GOT3 (cell line): Measurements from ENCODE around the gene RGP1.

ENCODE experiments used
- DNase-seq: peaks from one replicate; lab custom pipeline; 2025; ENCODE audit warnings: mixed read lengths; lab: John Stamatoyannopoulos, UW

RGP1 gene

GRCh38 chr9:35723426-35723825, 25.7 kb upstream of the RGP1 start:
- DNase-seq: no peak

GRCh38 chr9:35723908-35724307, 25.2 kb upstream of the RGP1 start:
- DNase-seq: no peak

GRCh38 chr9:35725362-35725761, 23.7 kb upstream of the RGP1 start:
- no peak for DNase-seq

- no peak for DNase-seq
Observed at GRCh38 chr9:35726931-35727330, 22.2 kb upstream of the RGP1 start.

- no peak for DNase-seq
Observed at GRCh38 chr9:35727676-35728040, 21.4 kb upstream of the RGP1 start.

GRCh38 chr9:35728041-35728971, 20.8 kb upstream of the RGP1 start:
- DNase-seq: no peak

GRCh38 chr9:35729101-35729500, 20.0 kb upstream of the RGP1 start:
- no peak for DNase-seq

- no peak for DNase-seq
Observed at GRCh38 chr9:35729700-35730485, 19.2 kb upstream of the RGP1 start.

- DNase-seq: no peak
Observed at GRCh38 chr9:35730486-35730854, 18.6 kb upstream of the RGP1 start.

- DNase-seq: no peak
Observed at GRCh38 chr9:35731415-35732184, 17.5 kb upstream of the RGP1 start.

GRCh38 chr9:35732185-35732799, 16.8 kb upstream of the RGP1 start, which contains the start of the genes CREB3 and TLN1:
CREB3 (plus strand) TSS chr9:35732666; CDS start chr9:35732773, 107 bp downstream.
TLN1 (minus strand) TSS chr9:35732195; CDS start chr9:35725694, 6,501 bp downstream.
- peak; percentile 86 for DNase-seq

- DNase-seq: no peak
Observed at GRCh38 chr9:35732800-35733541, 16.1 kb upstream of the RGP1 start.

- no peak for DNase-seq
Observed at GRCh38 chr9:35734096-35734495, 15.0 kb upstream of the RGP1 start.

- DNase-seq: no peak
Observed at GRCh38 chr9:35736201-35736633, 12.9 kb upstream of the RGP1 start.

GRCh38 chr9:35737143-35737542, 11.9 kb upstream of the RGP1 start:
- no peak for DNase-seq

- DNase-seq: no peak
Observed at GRCh38 chr9:35738186-35738585, 10.9 kb upstream of the RGP1 start.

- no peak for DNase-seq
Observed at GRCh38 chr9:35738924-35739323, 10.2 kb upstream of the RGP1 start.

- DNase-seq: no peak
Observed at GRCh38 chr9:35740243-35740642, 8.8 kb upstream of the RGP1 start.

- no peak for DNase-seq
Observed at GRCh38 chr9:35741740-35742139, 7.3 kb upstream of the RGP1 start.

- DNase-seq: no peak
Observed at GRCh38 chr9:35743452-35743851, 5.6 kb upstream of the RGP1 start.
